ENCODE results near the gene DOCK9.

GRCh38 chr13:98791611-98792010 lies 186.3 kb downstream of the DOCK9 start:
- TF ChIP-seq ARID4B (CRISPR knock-in tag; IDR thresholded peaks at IDR 0.05) (no peak), JUND (IDR thresholded peaks at IDR 0.05; ENCODE audit: borderline replicate concordance, low read depth, low read length) (no peak), JUND (tag; IDR thresholded peaks at IDR 0.05; ENCODE audit: borderline replicate concordance, low read depth, low read length) (no peak), RAD21 (CRISPR knock-in tag; conservative IDR thresholded peaks at IDR 0.05 in 1 of 2, IDR thresholded peaks at IDR 0.05 in 1 of 2) (no peak), ZNF12 (CRISPR knock-in tag; IDR thresholded peaks at IDR 0.05) (no peak), CTCF (IDR thresholded peaks at IDR 0.05 in 2 of 3, conservative IDR thresholded peaks at IDR 0.05 in 1 of 3; ENCODE audit: insufficient read depth in 2 of 3, low read depth in 1 of 3, low read length in 3 of 3) (no peak), PHF8 (IDR thresholded peaks at IDR 0.05; ENCODE audit: borderline replicate concordance, low read length) (no peak), GTF2F1 (IDR thresholded peaks at IDR 0.05; ENCODE audit: low read depth, low read length) (no peak), MYC (IDR thresholded peaks at IDR 0.05; ENCODE audit: low read depth, low read length) (no peak), MYC (CRISPR knock-in tag; IDR thresholded peaks at IDR 0.05; ENCODE audit: borderline replicate concordance, low read depth) (no peak)
- TF ChIP-seq, protein P1, sequence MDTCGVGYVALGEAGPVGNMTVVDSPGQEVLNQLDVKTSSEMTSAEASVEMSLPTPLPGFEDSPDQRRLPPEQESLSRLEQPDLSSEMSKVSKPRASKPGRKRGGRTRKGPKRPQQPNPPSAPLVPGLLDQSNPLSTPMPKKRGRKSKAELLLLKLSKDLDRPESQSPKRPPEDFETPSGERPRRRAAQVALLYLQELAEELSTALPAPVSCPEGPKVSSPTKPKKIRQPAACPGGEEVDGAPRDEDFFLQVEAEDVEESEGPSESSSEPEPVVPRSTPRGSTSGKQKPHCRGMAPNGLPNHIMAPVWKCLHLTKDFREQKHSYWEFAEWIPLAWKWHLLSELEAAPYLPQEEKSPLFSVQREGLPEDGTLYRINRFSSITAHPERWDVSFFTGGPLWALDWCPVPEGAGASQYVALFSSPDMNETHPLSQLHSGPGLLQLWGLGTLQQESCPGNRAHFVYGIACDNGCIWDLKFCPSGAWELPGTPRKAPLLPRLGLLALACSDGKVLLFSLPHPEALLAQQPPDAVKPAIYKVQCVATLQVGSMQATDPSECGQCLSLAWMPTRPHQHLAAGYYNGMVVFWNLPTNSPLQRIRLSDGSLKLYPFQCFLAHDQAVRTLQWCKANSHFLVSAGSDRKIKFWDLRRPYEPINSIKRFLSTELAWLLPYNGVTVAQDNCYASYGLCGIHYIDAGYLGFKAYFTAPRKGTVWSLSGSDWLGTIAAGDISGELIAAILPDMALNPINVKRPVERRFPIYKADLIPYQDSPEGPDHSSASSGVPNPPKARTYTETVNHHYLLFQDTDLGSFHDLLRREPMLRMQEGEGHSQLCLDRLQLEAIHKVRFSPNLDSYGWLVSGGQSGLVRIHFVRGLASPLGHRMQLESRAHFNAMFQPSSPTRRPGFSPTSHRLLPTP (IDR thresholded peaks at IDR 0.05; ENCODE audit: borderline replicate concordance, extremely low read depth, insufficient read length) = no peak

Measured in K562 (cell line).